ENCODE data around the gene RHNO1.

Gene RHNO1

GRCh38 chr12:2877047-2877952, at the start of gene RHNO1, which contains the start of gene FOXM1:
Gene RHNO1, plus strand, starts transcription at chr12:2877223. Its CDS starts 8,144 bp downstream, at chr12:2885367.
Gene FOXM1, minus strand, starts transcription at chr12:2877174. Its CDS starts 2,696 bp downstream, at chr12:2874478.
- H2AFZ ChIP-seq (ENCODE audit: low read length) = peak within 1 kb of the TSS; percentile 74
- TF ChIP-seq CTCF (conservative IDR thresholded peaks at IDR 0.05; ENCODE audit: low read length) = no peak
- TF ChIP-seq EZH2phosphoT487 (IDR thresholded peaks at IDR 0.05; ENCODE audit: borderline replicate concordance) = no peak
- H3K79me2 ChIP-seq (ENCODE audit: insufficient read depth, low read length) = peaks cover 97% of the 10 kb centered on the region
- no peaks in the 10 kb centered on the region for H3F3A ChIP-seq (ENCODE audit: low read depth)
- peaks cover 40% of the 10 kb centered on the region for H3K4me1 ChIP-seq (ENCODE audit: insufficient read depth, low read length, poor library complexity, severe bottlenecking)
- H3K4me3 ChIP-seq (ENCODE audit: low read length, poor library complexity, severe bottlenecking) = peak within 1 kb of the TSS; percentile 91
- H4K20me1 ChIP-seq (ENCODE audit: insufficient read depth, low read length, poor library complexity, severe bottlenecking) = peaks cover 17% of the 10 kb centered on the region
- H3K9me3 ChIP-seq (ENCODE audit: insufficient read depth, low read depth, low read length) = no peaks in the 10 kb centered on the region
- peak within 1 kb of the TSS; percentile 92 for H3K9ac ChIP-seq (ENCODE audit: low read depth, low read length, poor library complexity, severe bottlenecking)
- no peaks in the 10 kb centered on the region for H3K9me2 ChIP-seq (replicated peaks; ENCODE audit: low read depth, low read length)
- H3K36me3 ChIP-seq (ENCODE audit: insufficient read depth, low read length) = peaks cover 12% of the 10 kb centered on the region; the same call in 1 of the 2 replicates
- H3K4me2 ChIP-seq (ENCODE audit: low read depth, low read length, poor library complexity, severe bottlenecking) = peak within 1 kb of the TSS; percentile 87
- H3K27me3 ChIP-seq (ENCODE audit: insufficient read depth, low read length, poor library complexity, severe bottlenecking) = no peaks in the 10 kb centered on the region

- Histone ChIP-seq H3K27me3 (ENCODE audit: insufficient read depth, low read length, poor library complexity, severe bottlenecking) (no peaks in the 10 kb centered on the region), H3K79me2 (ENCODE audit: insufficient read depth, low read length) (no peaks in the 10 kb centered on the region), H3K9ac (ENCODE audit: low read depth, low read length, poor library complexity, severe bottlenecking) (no peak overlapping the region), H4K20me1 (ENCODE audit: insufficient read depth, low read length, poor library complexity, severe bottlenecking) (no peaks in the 10 kb centered on the region), H3K4me3 (ENCODE audit: low read length, poor library complexity, severe bottlenecking) (no peak overlapping the region), H3K9me2 (replicated peaks; ENCODE audit: low read depth, low read length) (no peaks in the 10 kb centered on the region), H3K4me1 (ENCODE audit: insufficient read depth, low read length, poor library complexity, severe bottlenecking) (no peaks in the 10 kb centered on the region), H3K4me2 (ENCODE audit: low read depth, low read length, poor library complexity, severe bottlenecking) (no peak overlapping the region), H3K36me3 (ENCODE audit: insufficient read depth, low read length) (peaks cover under 1% of the 10 kb centered on the region; the same call in 1 of the 2 replicates), H2AFZ (ENCODE audit: low read length) (no peak overlapping the region), H3K9me3 (ENCODE audit: insufficient read depth, low read depth, low read length) (no peaks in the 10 kb centered on the region), H3F3A (ENCODE audit: low read depth) (no peaks in the 10 kb centered on the region)
- TF ChIP-seq EZH2phosphoT487 (IDR thresholded peaks at IDR 0.05; ENCODE audit: borderline replicate concordance) = no peak
- no peak for TF ChIP-seq CTCF (conservative IDR thresholded peaks at IDR 0.05; ENCODE audit: low read length)
Measured at GRCh38 chr12:2829275-2829674, 47.7 kb upstream of the RHNO1 start.

- TF ChIP-seq EZH2phosphoT487 (IDR thresholded peaks at IDR 0.05; ENCODE audit: borderline replicate concordance) = no peak
- TF ChIP-seq CTCF (conservative IDR thresholded peaks at IDR 0.05; ENCODE audit: low read length) = no peak
- no peaks in the 10 kb centered on the region for H3K9me2 ChIP-seq (replicated peaks; ENCODE audit: low read depth, low read length)
- H3K36me3 ChIP-seq (ENCODE audit: insufficient read depth, low read length) = no peaks in the 10 kb centered on the region
- H3K9ac ChIP-seq (ENCODE audit: low read depth, low read length, poor library complexity, severe bottlenecking) = no peak overlapping the region
- no peak overlapping the region for H3K4me3 ChIP-seq (ENCODE audit: low read length, poor library complexity, severe bottlenecking)
- no peaks in the 10 kb centered on the region for H3K79me2 ChIP-seq (ENCODE audit: insufficient read depth, low read length)
- no peaks in the 10 kb centered on the region for H3K27me3 ChIP-seq (ENCODE audit: insufficient read depth, low read length, poor library complexity, severe bottlenecking)
- H3F3A ChIP-seq (ENCODE audit: low read depth) = no peaks in the 10 kb centered on the region
- H3K9me3 ChIP-seq (ENCODE audit: insufficient read depth, low read depth, low read length) = no peaks in the 10 kb centered on the region
- no peaks in the 10 kb centered on the region for H3K4me1 ChIP-seq (ENCODE audit: insufficient read depth, low read length, poor library complexity, severe bottlenecking)
- H4K20me1 ChIP-seq (ENCODE audit: insufficient read depth, low read length, poor library complexity, severe bottlenecking) = no peaks in the 10 kb centered on the region
- H3K4me2 ChIP-seq (ENCODE audit: low read depth, low read length, poor library complexity, severe bottlenecking) = no peak overlapping the region
- no peak overlapping the region for H2AFZ ChIP-seq (ENCODE audit: low read length)
Measured at GRCh38 chr12:2832550-2833127, 44.4 kb upstream of the RHNO1 start.

All from Loucy (cell line).